Brain microvascular endothelial cell (primary cell): ENCODE measurements around the gene CLPTM1.

Source experiments
- DNase-seq: peaks from one replicate; pipeline ENCODE4 v3.0.0-alpha.2; 2020
- H3K27ac ChIP-seq: fragments of 250-450 bp; sonication (Bioruptor Pico); 2 replicates; pipeline ENCODE4 v1.5.1; 2020; ENCODE audit warnings: mild to moderate bottlenecking, moderate library complexity
- H3K27me3 ChIP-seq: fragments of 250-450 bp; sonication (Bioruptor Pico); replicated peaks from 2 replicates; pipeline ENCODE4 v1.5.1; 2020; ENCODE audit warnings: mild to moderate bottlenecking
- H3K36me3 ChIP-seq: fragments of 250-450 bp; sonication (Bioruptor Pico); replicated peaks from 2 replicates; pipeline ENCODE4 v1.5.1; 2020; ENCODE audit warnings: mild to moderate bottlenecking
- H3K4me3 ChIP-seq: 2 replicates; pipeline ENCODE4 v1.5.1; 2011; ENCODE audit warnings: low read depth, mild to moderate bottlenecking, control low read depth, low read length, moderate library complexity
- in situ Hi-C: cut with HindIII; loops from 2 replicates; pipeline ENCODE4 v1.10.0; 2017; ENCODE audit warnings: low sequenced_read_pairs, low pct_ligation_motif_present
- TF ChIP-seq, protein P1 (sequence below): IDR thresholded peaks from 2 replicates; pipeline ENCODE4 v1.5.1; 2011; ENCODE audit warnings: low read depth, mild to moderate bottlenecking, moderate library complexity, low read length, control low read depth, inconsistent platforms; ENCODE audit errors: missing control alignments

CLPTM1 gene

DNA sequence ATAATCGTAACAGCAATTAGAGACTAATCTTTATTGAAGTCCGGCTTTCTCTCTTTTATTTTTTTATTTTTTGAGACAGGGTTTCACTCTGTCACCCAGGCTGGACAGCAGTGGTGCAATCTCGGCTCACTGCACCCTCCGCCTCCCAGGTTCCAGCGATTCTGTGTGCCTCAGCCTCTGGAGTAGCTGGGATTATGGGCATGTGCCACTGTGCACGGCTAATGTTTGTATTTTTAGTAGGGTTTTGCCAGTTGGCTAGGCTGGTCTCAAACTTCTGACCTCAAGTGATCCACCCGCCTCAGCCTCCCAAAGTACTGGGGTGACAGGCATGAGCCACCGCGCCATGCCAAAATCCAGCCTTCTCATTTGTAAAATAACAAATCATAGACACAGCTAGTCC is 5.6 kb upstream of the CLPTM1 start:
- no peak overlapping the region for H3K4me3 ChIP-seq
- DNase-seq: no peak
- TF ChIP-seq, protein P1, sequence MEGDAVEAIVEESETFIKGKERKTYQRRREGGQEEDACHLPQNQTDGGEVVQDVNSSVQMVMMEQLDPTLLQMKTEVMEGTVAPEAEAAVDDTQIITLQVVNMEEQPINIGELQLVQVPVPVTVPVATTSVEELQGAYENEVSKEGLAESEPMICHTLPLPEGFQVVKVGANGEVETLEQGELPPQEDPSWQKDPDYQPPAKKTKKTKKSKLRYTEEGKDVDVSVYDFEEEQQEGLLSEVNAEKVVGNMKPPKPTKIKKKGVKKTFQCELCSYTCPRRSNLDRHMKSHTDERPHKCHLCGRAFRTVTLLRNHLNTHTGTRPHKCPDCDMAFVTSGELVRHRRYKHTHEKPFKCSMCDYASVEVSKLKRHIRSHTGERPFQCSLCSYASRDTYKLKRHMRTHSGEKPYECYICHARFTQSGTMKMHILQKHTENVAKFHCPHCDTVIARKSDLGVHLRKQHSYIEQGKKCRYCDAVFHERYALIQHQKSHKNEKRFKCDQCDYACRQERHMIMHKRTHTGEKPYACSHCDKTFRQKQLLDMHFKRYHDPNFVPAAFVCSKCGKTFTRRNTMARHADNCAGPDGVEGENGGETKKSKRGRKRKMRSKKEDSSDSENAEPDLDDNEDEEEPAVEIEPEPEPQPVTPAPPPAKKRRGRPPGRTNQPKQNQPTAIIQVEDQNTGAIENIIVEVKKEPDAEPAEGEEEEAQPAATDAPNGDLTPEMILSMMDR: no peak
- H3K27ac ChIP-seq: no peak overlapping the region
- no peaks in the 10 kb centered on the region for H3K27me3 ChIP-seq
- H3K36me3 ChIP-seq: no peaks in the 10 kb centered on the region
- in situ Hi-C loops: no loop called here

DNA sequence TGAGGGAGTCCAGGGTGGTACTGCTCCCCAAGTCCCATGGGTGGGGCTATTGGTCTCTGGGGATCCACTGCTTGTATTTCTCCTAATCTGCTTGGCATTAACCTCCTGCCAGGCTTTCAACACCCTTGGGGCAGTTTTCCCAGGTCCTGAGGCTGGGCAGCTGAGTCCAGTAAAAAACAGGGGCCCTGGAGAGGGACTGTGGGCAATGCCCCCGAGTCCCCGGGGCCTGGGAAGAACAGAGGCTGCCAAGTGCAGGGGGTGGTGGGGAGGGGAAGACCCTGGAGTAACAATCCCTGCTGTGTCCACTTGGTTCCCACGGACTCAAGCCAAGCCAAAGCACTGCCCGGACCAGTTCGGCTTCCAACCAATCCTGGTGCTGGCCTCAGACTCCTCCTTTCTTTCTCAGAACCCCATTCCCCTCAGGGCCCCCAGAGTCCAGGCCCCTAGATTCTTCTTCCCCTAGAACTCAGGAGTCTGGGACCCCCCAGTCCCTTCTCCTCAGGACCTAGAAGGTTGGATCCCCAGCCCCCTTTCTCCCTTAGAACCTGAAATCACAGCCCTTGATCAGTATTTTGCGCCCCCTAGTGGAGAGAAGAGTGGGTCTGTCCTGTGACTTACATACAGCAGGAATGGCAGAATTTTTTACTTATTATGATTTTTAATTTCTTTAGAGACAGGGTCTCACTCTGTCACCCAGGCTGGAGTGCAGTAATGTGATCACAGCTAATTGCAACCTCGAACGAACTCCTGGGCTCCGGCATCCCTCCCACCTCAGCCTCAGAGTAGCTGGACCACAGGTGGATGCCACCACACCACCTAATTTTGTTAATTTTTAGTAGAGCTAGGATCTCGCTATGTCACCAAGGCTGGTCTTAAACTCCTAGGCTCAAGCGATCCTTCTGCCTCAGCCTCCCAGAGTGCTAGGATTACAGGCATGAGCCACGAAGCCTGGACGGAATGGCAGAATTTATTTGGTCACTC is 3.7 kb upstream of the CLPTM1 start:
- no peaks in the 10 kb centered on the region for H3K36me3 ChIP-seq
- H3K27ac ChIP-seq: no peak overlapping the region
- no peaks in the 10 kb centered on the region for H3K27me3 ChIP-seq
- peak; percentile 75 for DNase-seq
- H3K4me3 ChIP-seq: peak overlapping the region; percentile 17
- in situ Hi-C loops: loop anchor here (10.0 kb wide), 1 partner anchor 57 kb away; the partner anchor contains the start of gene TOMM40
- TF ChIP-seq, protein P1: peak; percentile 88

DNA sequence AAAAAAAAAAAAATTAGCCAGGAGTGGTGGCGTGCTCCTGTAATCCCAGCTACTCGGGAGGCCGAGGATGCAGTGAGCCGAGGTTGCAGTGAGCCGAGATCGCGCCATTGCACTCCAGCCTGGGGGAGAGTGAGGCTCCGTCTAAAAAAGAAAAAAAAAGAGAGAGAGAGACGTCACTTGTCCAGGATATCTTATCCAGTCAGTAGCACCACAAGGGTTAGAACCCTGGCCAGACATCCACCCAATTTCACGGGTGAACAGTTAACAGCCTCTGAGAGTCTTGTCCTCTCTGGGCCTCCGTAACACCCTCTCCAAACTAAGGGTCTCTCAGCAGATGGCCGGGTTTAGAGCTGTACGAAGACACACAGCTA is 917 bp upstream of the CLPTM1 start:
- DNase-seq: no peak
- in situ Hi-C loops: loop anchor here (10.0 kb wide), 1 partner anchor 59 kb away; the partner anchor contains the start of gene TOMM40

DNA sequence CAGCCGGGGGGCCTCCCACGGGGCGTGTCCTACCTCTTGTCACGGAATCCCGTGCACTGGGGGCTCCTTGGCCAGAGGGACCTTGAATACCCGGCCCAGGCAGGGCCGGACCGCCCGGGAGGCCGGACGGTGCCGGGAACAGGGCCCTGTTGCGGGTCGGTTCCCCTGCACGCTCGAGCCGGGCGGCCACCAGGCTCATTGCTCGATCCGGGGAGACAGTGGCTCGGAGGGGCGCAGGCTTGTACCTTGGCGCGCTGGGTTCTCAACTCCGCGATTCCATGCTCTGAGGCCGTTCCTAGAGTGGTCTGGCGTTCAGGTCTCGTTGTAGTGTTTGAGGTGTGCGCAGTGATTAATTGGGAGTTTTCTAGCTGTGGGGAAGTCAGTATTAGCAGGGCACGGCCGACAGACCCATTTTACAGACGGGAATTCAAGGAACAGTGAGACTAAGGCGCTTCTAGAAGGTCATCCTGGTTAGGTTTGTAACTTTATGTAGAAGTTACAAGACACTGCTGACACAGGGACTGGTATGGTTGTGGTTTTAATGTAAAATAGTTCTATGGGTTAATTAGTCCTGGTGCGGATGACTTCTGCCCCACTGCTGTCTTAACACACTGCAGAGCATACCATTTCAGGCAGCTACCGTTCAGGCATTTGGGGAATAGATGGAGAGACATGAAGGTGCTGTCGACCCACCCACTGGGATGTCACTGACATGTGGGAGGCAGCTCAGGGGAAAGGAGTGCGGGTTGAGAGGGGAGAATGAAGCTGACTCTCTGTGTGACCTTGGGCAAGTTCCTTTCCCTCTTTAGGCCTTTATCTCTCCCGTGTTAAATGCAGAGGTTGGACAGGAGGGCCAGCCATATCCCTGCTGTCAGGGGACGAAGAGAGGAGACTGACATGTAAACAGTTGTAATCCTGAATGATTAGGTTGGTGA is 592 bp downstream of the CLPTM1 start:
- H3K4me3 ChIP-seq: peak overlapping the region; percentile 87
- DNase-seq: no peak

More for the DNA sequence above, 917 bp upstream of the CLPTM1 start:
- no peaks in the 10 kb centered on the region for H3K36me3 ChIP-seq
- TF ChIP-seq, protein P1: no peak
- H3K4me3 ChIP-seq: peak overlapping the region; percentile 87
- H3K27me3 ChIP-seq: no peaks in the 10 kb centered on the region
- peak overlapping the region; percentile 93 for H3K27ac ChIP-seq

DNA sequence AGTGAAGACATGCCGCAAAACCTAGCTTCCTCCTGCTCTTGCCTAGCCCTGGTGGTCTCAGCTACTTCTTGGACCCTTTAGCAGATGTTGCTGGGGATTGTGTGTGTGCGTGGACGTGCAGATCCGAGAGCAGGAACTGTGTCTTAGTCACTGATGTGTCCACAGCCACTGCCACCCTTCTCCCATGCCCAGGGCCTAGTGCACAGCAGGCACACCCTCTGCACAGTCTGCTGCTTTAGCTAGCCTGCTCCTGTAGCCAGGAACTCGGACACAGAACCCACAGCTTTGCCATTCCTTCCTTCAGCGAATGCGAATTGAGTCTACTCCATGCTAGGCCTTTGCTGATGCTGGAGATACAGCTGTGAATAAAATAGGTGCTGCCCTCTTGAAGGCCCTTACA is 2.3 kb downstream of the CLPTM1 start:
- H3K36me3 ChIP-seq: peaks cover 4% of the 10 kb centered on the region
- H3K4me3 ChIP-seq: no peak overlapping the region
- no peak for DNase-seq
- in situ Hi-C loops: loop anchor here (10.0 kb wide), 1 partner anchor 63 kb away; the partner anchor contains the start of gene TOMM40
- TF ChIP-seq, protein P1: no peak
- H3K27ac ChIP-seq: no peak overlapping the region
- no peaks in the 10 kb centered on the region for H3K27me3 ChIP-seq

More for the DNA sequence above, 592 bp downstream of the CLPTM1 start:
- in situ Hi-C loops: loop anchor here (10.0 kb wide), 1 partner anchor 61 kb away; the partner anchor contains the start of gene TOMM40
- Histone ChIP-seq H3K27me3 (no peaks in the 10 kb centered on the region), H3K36me3 (no peaks in the 10 kb centered on the region), H3K27ac (peak overlapping the region; percentile 93)
- TF ChIP-seq, protein P1: no peak
